ENCODE data around the gene CATSPERD. TPM values are rescaled to one million over a fixed set of nuclear protein-coding genes. Genes with fewer than 3 reads are reported as not detected.

CATSPERD gene
- total RNA-seq, 3 donors from 2014 or later, result not detected

- Histone ChIP-seq H3K4me3 (peak within 1 kb of the TSS; percentile 72), H3K4me1 (ENCODE audit: low read depth) (peaks cover 23% of the 10 kb centered on the region), H3K9me3 (no peaks in the 10 kb centered on the region), H3K36me3 (ENCODE audit: low read depth) (peaks cover 5% of the 10 kb centered on the region)
- ATAC-seq (peak; percentile 72), DNase-seq (peak; percentile 98 to 100 (median 99))
- TF ChIP-seq CTCF (IDR thresholded peaks at IDR 0.05), result peak; percentile 96
- intact Hi-C loops (cut with DNase I, micrococcal nuclease), result no loop called here
Observed at GRCh38 chr19:5690125-5690954, 30.1 kb upstream of the CATSPERD start, which contains the start of gene RPL36. TSS of gene RPL36 (plus strand) at chr19:5690295. CDS start at chr19:5690508, 213 bp downstream.

- peak; percentile 77 to 90 (median 79) for DNase-seq
- Histone ChIP-seq H3K36me3 (ENCODE audit: low read depth) (peaks cover 5% of the 10 kb centered on the region), H3K9me3 (no peaks in the 10 kb centered on the region), H3K4me3 (peak overlapping the region; percentile 72), H3K4me1 (ENCODE audit: low read depth) (peaks cover 21% of the 10 kb centered on the region)
- intact Hi-C loops (cut with DNase I, micrococcal nuclease), result no loop called here
- peak; percentile 42 for ATAC-seq
- TF ChIP-seq CTCF (IDR thresholded peaks at IDR 0.05), result no peak
Observed at GRCh38 chr19:5690955-5691821, 29.2 kb upstream of the CATSPERD start.

- H3K4me1 ChIP-seq (ENCODE audit: low read depth), result peaks cover 12% of the 10 kb centered on the region
- intact Hi-C loops (cut with DNase I, micrococcal nuclease), result no loop called here
- no peaks in the 10 kb centered on the region for H3K9me3 ChIP-seq
- peaks cover 5% of the 10 kb centered on the region for H3K36me3 ChIP-seq (ENCODE audit: low read depth)
- no peak for DNase-seq
- H3K4me3 ChIP-seq, result no peak overlapping the region
- no peak for TF ChIP-seq CTCF (IDR thresholded peaks at IDR 0.05)
- no peak for ATAC-seq
Observed at GRCh38 chr19:5691822-5692722, 28.4 kb upstream of the CATSPERD start.

GRCh38 chr19:5692723-5693194 lies 27.7 kb upstream of the CATSPERD start:
- peaks cover 10% of the 10 kb centered on the region for H3K4me1 ChIP-seq (ENCODE audit: low read depth)
- TF ChIP-seq CTCF (IDR thresholded peaks at IDR 0.05), result no peak

More at GRCh38 chr19:5692723-5693194, 27.7 kb upstream of the CATSPERD start:
- intact Hi-C loops (cut with DNase I, micrococcal nuclease), result no loop called here
- Histone ChIP-seq H3K36me3 (ENCODE audit: low read depth) (peaks cover 5% of the 10 kb centered on the region), H3K9me3 (no peaks in the 10 kb centered on the region), H3K4me3 (no peak overlapping the region)
- ATAC-seq, result no peak
- no peak for DNase-seq
